DOHH2 (cell line): ENCODE results near the gene TPPP3.

ENCODE experiments used
- H3F3A ChIP-seq: fragments of 200-600 bp; sonication (generic), shearing (Covaris generic); 2 replicates; pipeline ENCODE4 v1.6.0; 2016; ENCODE audit warnings: antibody characterized with exemption, mild to moderate bottlenecking; ENCODE audit not compliant: control insufficient read depth, insufficient read depth
- H3K27ac ChIP-seq: fragments of 200-600 bp; sonication (generic); 2 replicates; pipeline ENCODE4 v1.5.1; 2014; ENCODE audit warnings: low read depth, mild to moderate bottlenecking, low read length, moderate library complexity
- H3K27me3 ChIP-seq: fragments of 200-600 bp; sonication (generic); 2 replicates; pipeline ENCODE4 v1.6.1; 2014; ENCODE audit warnings: mild to moderate bottlenecking, low read length, mixed read lengths; ENCODE audit not compliant: control insufficient read depth
- H3K36me3 ChIP-seq: fragments of 200-600 bp; sonication (generic); 2 replicates; pipeline ENCODE4 v1.6.1; 2014; ENCODE audit warnings: mild to moderate bottlenecking, low read length, moderate library complexity, mixed read lengths; ENCODE audit not compliant: control insufficient read depth
- H3K4me1 ChIP-seq: fragments of 200-600 bp; sonication (generic); 2 replicates; pipeline ENCODE4 v1.6.1; 2014; ENCODE audit warnings: mild to moderate bottlenecking, low read length, mixed read lengths; ENCODE audit not compliant: control insufficient read depth
- H3K4me2 ChIP-seq: fragments of 200-600 bp; sonication (generic); 2 replicates; pipeline ENCODE4 v1.6.0; 2014; ENCODE audit warnings: mild to moderate bottlenecking, low read length, moderate library complexity
- H3K4me3 ChIP-seq: fragments of 200-600 bp; sonication (generic); 2 replicates; pipeline ENCODE4 v1.5.1; 2014; ENCODE audit warnings: mild to moderate bottlenecking, low read length, mixed read lengths
- H3K79me2 ChIP-seq: fragments of 200-600 bp; sonication (generic); 2 replicates; pipeline ENCODE4 v1.6.1; 2014; ENCODE audit warnings: mild to moderate bottlenecking, low read length, mixed read lengths; ENCODE audit not compliant: control insufficient read depth
- H3K9me2 ChIP-seq: fragments of 200-600 bp; sonication (generic); replicated peaks from 2 replicates; pipeline ENCODE4 v1.6.1; 2014; ENCODE audit warnings: mild to moderate bottlenecking, low read length, mixed read lengths; ENCODE audit not compliant: control insufficient read depth
- H3K9me3 ChIP-seq: fragments of 200-600 bp; sonication (generic); 2 replicates; pipeline ENCODE4 v1.6.1; 2014; ENCODE audit warnings: antibody characterized with exemption, low read length, mixed read lengths; ENCODE audit not compliant: control insufficient read depth, insufficient read depth
- H4K20me1 ChIP-seq: fragments of 200-600 bp; sonication (generic); 2 replicates; pipeline ENCODE4 v1.6.0; 2014; ENCODE audit warnings: low read depth, mild to moderate bottlenecking, antibody characterized with exemption, low read length, moderate library complexity; ENCODE audit not compliant: control insufficient read depth, insufficient read depth
- EZH2phosphoT487 ChIP-seq: fragments of 200-600 bp; sonication (generic); IDR thresholded peaks from 2 replicates; pipeline ENCODE4 v1.6.1; 2017; ENCODE audit warnings: borderline replicate concordance, mild to moderate bottlenecking, antibody characterized with exemption, low read length, moderate library complexity, mixed read lengths
- TF ChIP-seq, protein P1 (sequence below): fragments of 200-600 bp; sonication (generic); IDR thresholded peaks from one replicate; pipeline ENCODE4 v1.5.1; 2014; ENCODE audit warnings: antibody characterized with exemption, mild to moderate bottlenecking, low read depth, low read length; ENCODE audit not compliant: poor library complexity, severe bottlenecking

Gene TPPP3

DNA sequence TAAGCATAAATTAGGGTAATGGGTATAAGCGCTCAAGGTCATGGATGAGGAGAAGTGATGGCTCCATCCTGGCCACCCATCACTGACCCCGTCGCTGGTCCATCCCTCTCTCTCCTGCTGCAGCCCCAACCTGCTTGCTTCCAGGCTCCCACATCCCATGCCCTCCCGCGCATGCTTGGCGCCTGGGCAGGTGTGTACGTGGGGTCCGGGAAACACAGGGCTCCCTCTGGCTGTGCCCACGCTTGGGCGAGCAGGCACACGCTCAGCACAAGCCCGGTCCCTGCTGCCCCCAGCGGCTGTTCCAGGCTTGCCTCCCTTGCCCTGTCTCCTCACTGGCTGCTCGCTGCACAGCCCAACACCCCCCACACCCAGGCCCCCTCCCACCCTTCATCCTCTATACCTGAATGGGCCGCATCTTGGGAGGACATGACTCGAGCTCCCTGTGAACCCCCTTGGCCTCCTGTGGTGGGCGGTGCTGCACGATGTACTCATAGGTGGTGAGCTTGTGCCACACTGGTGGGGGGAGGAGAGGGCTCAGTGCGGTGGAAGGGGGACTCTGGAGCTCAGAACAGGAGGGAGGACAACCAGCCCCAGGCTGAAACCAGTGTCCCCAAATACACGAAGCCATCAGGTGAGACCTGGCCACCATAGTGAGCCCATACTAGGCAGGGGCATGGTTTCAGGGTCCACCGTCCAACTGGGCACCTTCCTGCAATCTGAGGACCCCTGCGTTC, 4.7 kb upstream of the TPPP3 start:
- H3K79me2 ChIP-seq = no peaks in the 10 kb centered on the region
- no peaks in the 10 kb centered on the region for H3K9me3 ChIP-seq
- no peak for TF ChIP-seq EZH2phosphoT487
- TF ChIP-seq, protein P1, sequence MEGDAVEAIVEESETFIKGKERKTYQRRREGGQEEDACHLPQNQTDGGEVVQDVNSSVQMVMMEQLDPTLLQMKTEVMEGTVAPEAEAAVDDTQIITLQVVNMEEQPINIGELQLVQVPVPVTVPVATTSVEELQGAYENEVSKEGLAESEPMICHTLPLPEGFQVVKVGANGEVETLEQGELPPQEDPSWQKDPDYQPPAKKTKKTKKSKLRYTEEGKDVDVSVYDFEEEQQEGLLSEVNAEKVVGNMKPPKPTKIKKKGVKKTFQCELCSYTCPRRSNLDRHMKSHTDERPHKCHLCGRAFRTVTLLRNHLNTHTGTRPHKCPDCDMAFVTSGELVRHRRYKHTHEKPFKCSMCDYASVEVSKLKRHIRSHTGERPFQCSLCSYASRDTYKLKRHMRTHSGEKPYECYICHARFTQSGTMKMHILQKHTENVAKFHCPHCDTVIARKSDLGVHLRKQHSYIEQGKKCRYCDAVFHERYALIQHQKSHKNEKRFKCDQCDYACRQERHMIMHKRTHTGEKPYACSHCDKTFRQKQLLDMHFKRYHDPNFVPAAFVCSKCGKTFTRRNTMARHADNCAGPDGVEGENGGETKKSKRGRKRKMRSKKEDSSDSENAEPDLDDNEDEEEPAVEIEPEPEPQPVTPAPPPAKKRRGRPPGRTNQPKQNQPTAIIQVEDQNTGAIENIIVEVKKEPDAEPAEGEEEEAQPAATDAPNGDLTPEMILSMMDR = peak; percentile 25
- H4K20me1 ChIP-seq = no peaks in the 10 kb centered on the region
- peaks cover 22% of the 10 kb centered on the region for H3K27me3 ChIP-seq
- no peaks in the 10 kb centered on the region for H3F3A ChIP-seq
- no peak overlapping the region for H3K4me2 ChIP-seq
- H3K4me3 ChIP-seq = no peak overlapping the region
- no peaks in the 10 kb centered on the region for H3K36me3 ChIP-seq
- H3K4me1 ChIP-seq = no peaks in the 10 kb centered on the region
- no peak overlapping the region for H3K27ac ChIP-seq
- no peaks in the 10 kb centered on the region for H3K9me2 ChIP-seq

DNA sequence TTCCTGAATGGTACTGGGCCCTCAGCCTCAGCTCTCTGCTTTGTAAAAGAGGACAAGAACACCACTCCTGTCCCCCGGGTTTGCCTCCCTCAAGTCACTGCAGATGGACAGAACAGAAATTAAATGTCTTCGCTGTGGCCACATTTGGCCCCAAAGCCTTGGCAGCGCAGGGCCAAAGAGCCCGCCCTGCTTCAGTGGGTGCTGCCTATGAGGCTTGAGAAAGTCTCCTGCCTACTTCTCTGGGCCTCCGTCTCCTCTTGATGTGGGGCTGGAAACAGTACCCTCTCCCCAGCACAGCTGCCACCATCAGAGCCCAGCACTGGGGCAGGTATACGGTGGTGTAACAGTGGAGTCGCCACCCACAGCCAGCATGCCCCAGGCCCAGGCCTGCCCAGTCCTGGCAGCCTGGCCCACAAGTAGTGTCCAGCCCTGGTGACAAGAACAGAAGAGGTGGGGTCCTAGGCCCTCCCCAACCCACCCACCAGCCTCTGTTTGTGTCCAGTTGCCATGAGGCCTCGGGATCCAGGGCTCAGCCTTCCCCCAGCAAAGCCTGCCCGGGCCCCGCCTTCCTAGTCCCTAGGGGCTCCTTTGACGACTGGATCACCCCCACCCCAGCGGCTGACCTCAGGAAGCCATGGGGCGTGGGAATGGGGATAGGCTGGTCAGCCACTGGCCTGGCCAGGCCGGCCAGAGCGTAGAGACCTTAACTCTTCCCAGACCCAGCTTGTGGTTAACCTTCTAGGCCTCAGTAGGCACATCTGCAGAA, 3.9 kb upstream of the TPPP3 start:
- no peaks in the 10 kb centered on the region for H3F3A ChIP-seq
- H3K36me3 ChIP-seq = no peaks in the 10 kb centered on the region
- no peaks in the 10 kb centered on the region for H3K79me2 ChIP-seq
- no peak overlapping the region for H3K27ac ChIP-seq
- H3K4me3 ChIP-seq = no peak overlapping the region
- H3K9me2 ChIP-seq = no peaks in the 10 kb centered on the region
- no peaks in the 10 kb centered on the region for H3K9me3 ChIP-seq
- H3K27me3 ChIP-seq = peaks cover 22% of the 10 kb centered on the region
- H3K4me1 ChIP-seq = no peaks in the 10 kb centered on the region
- H3K4me2 ChIP-seq = no peak overlapping the region
- TF ChIP-seq, protein P1 = no peak
- no peak for TF ChIP-seq EZH2phosphoT487
- no peaks in the 10 kb centered on the region for H4K20me1 ChIP-seq

DNA sequence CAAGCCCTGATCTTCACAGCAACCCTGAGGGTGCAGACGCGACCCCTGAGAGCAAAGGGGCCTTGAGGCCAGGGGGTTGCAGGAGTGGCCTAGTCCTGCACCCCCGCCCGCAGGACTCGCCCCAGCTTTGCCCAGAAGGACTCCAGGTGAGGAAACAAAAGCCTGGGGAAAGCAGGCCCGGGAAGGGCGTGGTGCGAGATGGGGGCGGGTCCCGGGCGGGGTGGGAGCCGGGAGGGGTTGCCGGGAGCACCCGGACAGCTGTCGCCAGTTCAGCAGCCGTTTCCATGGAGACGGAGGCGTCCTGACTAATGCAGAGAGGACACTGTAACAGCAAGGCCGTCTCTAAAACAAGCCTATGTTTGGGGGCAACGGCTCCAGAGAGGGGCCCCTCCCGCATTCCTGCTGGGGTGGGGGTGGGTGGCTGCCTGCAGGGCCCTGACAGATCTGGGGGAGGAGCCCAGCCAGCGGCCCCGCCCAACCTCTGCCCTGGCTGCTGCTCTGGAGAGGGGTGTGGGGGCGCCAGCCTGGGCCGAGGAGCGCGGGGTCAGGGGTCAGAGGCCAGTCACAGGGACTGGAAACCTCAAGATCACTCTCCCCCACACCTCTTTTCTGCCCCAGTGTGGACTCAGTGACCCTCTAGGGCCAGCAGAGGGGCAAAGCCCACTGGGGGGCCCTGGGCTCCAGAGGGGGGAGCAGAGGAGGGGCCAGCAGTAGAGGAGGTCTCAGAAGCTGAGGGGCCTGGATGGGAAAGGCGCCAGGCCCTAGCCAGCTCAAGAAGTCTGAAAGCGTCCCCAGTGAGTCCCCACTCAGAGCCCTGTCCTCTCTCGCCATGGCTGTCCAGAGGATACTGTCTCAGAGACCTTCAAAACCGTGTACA, 3.1 kb upstream of the TPPP3 start:
- H3K9me2 ChIP-seq = no peaks in the 10 kb centered on the region
- H3K9me3 ChIP-seq = no peaks in the 10 kb centered on the region
- H3K36me3 ChIP-seq = no peaks in the 10 kb centered on the region
- H3F3A ChIP-seq = no peaks in the 10 kb centered on the region
- no peaks in the 10 kb centered on the region for H3K79me2 ChIP-seq
- H3K4me2 ChIP-seq = no peak overlapping the region
- peaks cover 22% of the 10 kb centered on the region for H3K27me3 ChIP-seq
- no peaks in the 10 kb centered on the region for H4K20me1 ChIP-seq
- no peaks in the 10 kb centered on the region for H3K4me1 ChIP-seq
- TF ChIP-seq EZH2phosphoT487 = no peak
- TF ChIP-seq, protein P1 = no peak
- H3K27ac ChIP-seq = no peak overlapping the region
- no peak overlapping the region for H3K4me3 ChIP-seq
